DMS114 treated with DMSO at 0.1 percent for 48 hours (cell line): ENCODE data around the gene CRNKL1.

Experiments used
- DNase-seq: peaks from one replicate; lab custom pipeline; 2025; ENCODE audit not compliant: unreplicated experiment; lab: John Stamatoyannopoulos, UW

The CRNKL1 gene

GRCh38 chr20:20063941-20064702 lies 11.9 kb upstream of the CRNKL1 start:
- no peak for DNase-seq

GRCh38 chr20:20060234-20060998 lies 8.2 kb upstream of the CRNKL1 start:
- no peak for DNase-seq

GRCh38 chr20:20051767-20052073 lies 546 bp downstream of the CRNKL1 start:
- DNase-seq = no peak

GRCh38 chr20:20039752-20040387 lies 12.4 kb downstream of the CRNKL1 start:
- DNase-seq = no peak

- DNase-seq = no peak
Observed at GRCh38 chr20:20038586-20038985, 13.7 kb downstream of the CRNKL1 start.

- no peak for DNase-seq
Observed at GRCh38 chr20:20037960-20038359, 14.3 kb downstream of the CRNKL1 start.

- no peak for DNase-seq
Observed at GRCh38 chr20:20036756-20037155, 15.5 kb downstream of the CRNKL1 start.

- DNase-seq = no peak
Observed at GRCh38 chr20:20034486-20034885, 17.8 kb downstream of the CRNKL1 start.

- DNase-seq = no peak
Observed at GRCh38 chr20:20031790-20032189, 20.5 kb downstream of the CRNKL1 start.

GRCh38 chr20:20027284-20027683 lies 25.0 kb downstream of the CRNKL1 start:
- DNase-seq = no peak

- DNase-seq = no peak
Observed at GRCh38 chr20:20024942-20025341, 27.3 kb downstream of the CRNKL1 start.

- no peak for DNase-seq
Observed at GRCh38 chr20:20023395-20023794, 28.9 kb downstream of the CRNKL1 start.

GRCh38 chr20:20022498-20022897 lies 29.8 kb downstream of the CRNKL1 start:
- DNase-seq = no peak

- no peak for DNase-seq
Observed at GRCh38 chr20:20021835-20022234, 30.4 kb downstream of the CRNKL1 start.

GRCh38 chr20:20020908-20021307 lies 31.4 kb downstream of the CRNKL1 start:
- DNase-seq = no peak

- no peak for DNase-seq
Observed at GRCh38 chr20:20019123-20019522, 33.1 kb downstream of the CRNKL1 start.

GRCh38 chr20:20018366-20018765 lies 33.9 kb downstream of the CRNKL1 start:
- DNase-seq = no peak

GRCh38 chr20:20017844-20018185 lies 34.5 kb downstream of the CRNKL1 start:
- no peak for DNase-seq

GRCh38 chr20:20017001-20017843 lies 35.0 kb downstream of the CRNKL1 start, which contains the start of gene NAA20:
NAA20 (plus strand) TSS chr20:20017362; CDS start chr20:20017397, 35 bp downstream.
- peak; percentile 81 for DNase-seq

GRCh38 chr20:20014659-20015058 lies 37.6 kb downstream of the CRNKL1 start:
- DNase-seq = no peak

GRCh38 chr20:20012541-20012940 lies 39.7 kb downstream of the CRNKL1 start:
- DNase-seq = no peak
